AG09309 (cell line): Measurements from ENCODE around the gene PTPN1.

ENCODE experiments used
- DNase-seq: peaks from one replicate; pipeline ENCODE4 v3.0.0-alpha.2; 2010; ENCODE audit warnings: low read depth
- H3K4me3 ChIP-seq: 2 replicates; pipeline ENCODE4 v1.5.1; 2011; ENCODE audit warnings: mild to moderate bottlenecking, low read depth, low read length, moderate library complexity; ENCODE audit not compliant: control insufficient read depth
- CTCF ChIP-seq: IDR thresholded peaks from 2 replicates; pipeline ENCODE4 v1.5.1; 2011; ENCODE audit warnings: mild to moderate bottlenecking, low read depth, low read length, inconsistent platforms; ENCODE audit not compliant: insufficient read depth, control insufficient read depth; ENCODE audit errors: missing control alignments

The PTPN1 gene

GRCh38 chr20:50628853-50629669, 118.9 kb downstream of the PTPN1 start:
- no peak for DNase-seq
- no peak overlapping the region for H3K4me3 ChIP-seq
- TF ChIP-seq CTCF = no peak

DNA sequence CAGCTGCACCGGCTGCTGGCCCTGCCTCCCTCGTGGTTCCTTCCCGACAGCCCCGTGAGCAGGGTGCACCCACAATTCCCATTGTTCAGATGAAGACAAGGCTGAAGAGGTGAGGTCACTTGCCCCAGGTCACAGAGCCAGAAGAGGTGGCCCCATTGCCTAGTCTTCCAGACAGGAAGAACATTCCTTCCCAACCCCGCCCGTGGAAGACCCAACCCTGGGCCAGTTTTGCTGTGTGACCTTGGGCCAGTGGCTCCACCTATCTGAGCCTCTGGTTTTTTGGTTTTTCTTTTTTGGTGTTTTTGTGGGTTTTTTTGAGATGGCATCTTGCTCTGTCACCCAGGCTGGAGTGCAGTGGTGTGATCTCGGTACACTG, 119.5 kb downstream of the PTPN1 start:
- TF ChIP-seq CTCF = no peak
- DNase-seq = no peak
- H3K4me3 ChIP-seq = no peak overlapping the region

GRCh38 chr20:50630578-50631263, 120.5 kb downstream of the PTPN1 start:
- H3K4me3 ChIP-seq = no peak overlapping the region
- DNase-seq = no peak
- no peak for TF ChIP-seq CTCF

DNA sequence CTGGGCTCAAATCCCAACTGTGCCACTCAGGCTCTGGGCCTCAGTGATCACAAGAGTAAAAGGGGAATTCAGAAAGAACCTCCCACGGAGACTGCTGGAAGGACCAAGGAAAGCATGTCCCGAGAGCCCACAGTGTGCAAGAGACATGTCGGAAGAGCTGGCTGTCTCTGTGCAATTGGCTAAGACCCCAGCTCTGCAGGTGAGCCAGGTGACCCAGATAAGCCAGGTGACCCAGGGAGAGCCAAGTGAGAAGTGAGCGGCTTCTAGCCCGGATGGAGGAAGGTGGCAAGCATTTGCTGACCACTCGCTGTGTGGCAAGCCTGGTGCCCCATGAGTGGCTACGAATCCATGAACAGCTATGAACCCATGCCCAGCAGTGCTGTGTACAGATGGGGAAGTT, 122.1 kb downstream of the PTPN1 start:
- H3K4me3 ChIP-seq = no peak overlapping the region
- DNase-seq = no peak
- TF ChIP-seq CTCF = no peak

DNA sequence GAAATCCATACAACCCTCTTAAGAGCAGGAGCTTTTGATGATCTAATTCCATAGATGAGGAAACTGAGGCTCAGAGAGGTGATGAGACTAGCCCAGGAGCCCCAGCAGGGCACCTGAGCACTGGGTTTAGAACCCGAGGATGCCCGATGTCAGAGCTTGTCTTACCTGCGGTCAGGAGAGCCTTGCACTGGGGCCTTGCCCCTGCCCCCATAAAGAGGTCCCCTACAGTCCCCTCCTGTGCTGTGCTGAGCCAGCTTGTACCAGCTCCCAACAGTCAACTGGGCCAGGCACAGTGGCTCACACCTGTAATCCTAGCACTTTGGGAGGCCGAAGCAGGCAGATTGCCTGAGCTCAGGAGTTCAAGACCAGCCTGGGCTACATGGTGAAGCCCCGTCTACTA, 122.5 kb downstream of the PTPN1 start:
- TF ChIP-seq CTCF = no peak
- no peak for DNase-seq
- H3K4me3 ChIP-seq = no peak overlapping the region

DNA sequence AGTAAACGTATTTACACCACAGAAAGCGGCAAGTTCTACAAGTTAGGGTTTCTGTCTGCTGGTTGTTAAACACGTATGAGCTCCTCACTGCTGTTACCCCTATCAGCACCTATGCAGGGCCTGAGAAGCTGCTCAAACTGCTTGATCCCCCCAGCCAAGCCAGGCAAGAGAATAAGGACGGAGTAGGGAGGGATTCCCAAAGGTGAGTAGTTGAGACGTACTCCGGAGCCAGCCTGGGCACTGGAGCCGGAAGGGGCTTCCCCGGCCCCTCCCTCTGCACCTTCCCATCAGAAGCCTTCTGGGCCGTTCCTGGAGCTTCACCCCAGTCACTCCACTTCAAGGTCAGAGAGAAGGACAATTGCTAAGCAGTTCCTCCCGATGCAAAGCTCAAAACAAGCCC, 123.2 kb downstream of the PTPN1 start:
- no peak for TF ChIP-seq CTCF
- DNase-seq = no peak

More for the DNA sequence above, 123.2 kb downstream of the PTPN1 start:
- H3K4me3 ChIP-seq = no peak overlapping the region
